Fibroblast of lung (primary cell): ENCODE data around the gene RSRP1. TPM values are rescaled to one million over a fixed set of nuclear protein-coding genes. Genes with fewer than 3 reads are reported as not detected.
A peak's percentile ranks its signal among the peaks of the same experiment; 100 is the strongest.
"Not testable (repeated sequence)": the region's sequence is repeated elsewhere in the genome, so short reads cannot be mapped to it uniquely, and the experiment has no call there.

Experiments
- DNase-seq, 2 donors: peaks; one replicate each; pipeline versions ENCODE4 v3.0.0 to v3.0.0-alpha.2; 2010; ENCODE audit warnings: low read depth in 2 of 2
- H2AFZ ChIP-seq: 2 replicates; pipeline ENCODE4 v1.5.1; 2012; ENCODE audit warnings: low read length, control low read depth, inconsistent platforms
- H3K27ac ChIP-seq: 2 replicates; pipeline ENCODE4 v1.5.1; 2011; ENCODE audit warnings: low read length, control low read depth; ENCODE audit not compliant: insufficient read depth
- H3K27me3 ChIP-seq: 2 replicates; pipeline ENCODE4 v1.5.1; 2011; ENCODE audit warnings: mild to moderate bottlenecking, low read length; ENCODE audit not compliant: control insufficient read depth, insufficient read depth
- H3K36me3 ChIP-seq: 2 replicates; pipeline ENCODE4 v1.5.1; 2011; ENCODE audit warnings: low read length; ENCODE audit not compliant: control insufficient read depth, insufficient read depth
- H3K4me1 ChIP-seq: 2 replicates; pipeline ENCODE4 v1.5.1; 2011; ENCODE audit warnings: low read length; ENCODE audit not compliant: control insufficient read depth, insufficient read depth; ENCODE audit errors: extremely low read depth
- H3K4me2 ChIP-seq: 2 replicates; pipeline ENCODE4 v1.5.1; 2011; ENCODE audit warnings: low read length, control low read depth; ENCODE audit not compliant: insufficient read depth; ENCODE audit errors: extremely low read depth
- H3K4me3 ChIP-seq, 4 experiments: fragments of 200-600 bp in 1 of 4; sonication (generic) in 1 of 4; replicated peaks in 1 of 4; 2 replicates each; pipeline ENCODE4 v1.5.1; 2011 to 2016; ENCODE audit warnings: low read length in 4 of 4, low read depth in 3 of 4, mild to moderate bottlenecking in 3 of 4, control low read depth in 2 of 4, inconsistent platforms in 1 of 4, mixed read lengths in 1 of 4; ENCODE audit not compliant: insufficient read depth in 1 of 4; ENCODE audit errors: control extremely low read depth in 1 of 4
- H3K79me2 ChIP-seq: 2 replicates; pipeline ENCODE4 v1.5.1; 2012; ENCODE audit warnings: mild to moderate bottlenecking, low read length, inconsistent platforms; ENCODE audit not compliant: control insufficient read depth, insufficient read depth
- H3K9ac ChIP-seq: 2 replicates; pipeline ENCODE4 v1.5.1; 2011; ENCODE audit warnings: mild to moderate bottlenecking, low read length, control low read depth; ENCODE audit not compliant: insufficient read depth
- H3K9me3 ChIP-seq: 2 replicates; pipeline ENCODE4 v1.5.1; 2012; ENCODE audit warnings: low read depth, low read length; ENCODE audit not compliant: control insufficient read depth, insufficient read depth
- H4K20me1 ChIP-seq: 2 replicates; pipeline ENCODE4 v1.5.1; 2011; ENCODE audit warnings: low read length; ENCODE audit not compliant: control insufficient read depth, insufficient read depth; ENCODE audit errors: extremely low read depth
- EZH2 ChIP-seq: IDR thresholded peaks from 2 replicates; pipeline ENCODE4 v1.5.1; 2012; ENCODE audit warnings: low read length, control low read depth, mild to moderate bottlenecking; ENCODE audit errors: missing control alignments
- polyA plus RNA-seq, 2 donors: library from polyadenylated mRNA; depleted of rRNA in 1 of 2; stranded (reverse) in 1 of 2; unstranded in 1 of 2; fragments of >200 nt; gene quantifications; 2 replicates each; pipeline ENCODE4 v1.2.1, GENCODE V29; 2011 to 2012; ENCODE audit warnings: missing spikeins in 1 of 2
- total RNA-seq: library from RNA; depleted of rRNA; stranded (reverse); fragments of >200 nt; gene quantifications from 2 replicates; pipeline ENCODE4 v1.2.1, GENCODE V29; 2014
- TF ChIP-seq, protein P1 (sequence below), 2 donors: IDR thresholded peaks in 1 of 2; conservative IDR thresholded peaks in 1 of 2; 1 replicate in 1 of 2; 2 replicates in 1 of 2; pipeline ENCODE4 v1.5.1; 2011 to 2012; ENCODE audit warnings: low read length in 2 of 2, control low read depth in 1 of 2, inconsistent platforms in 1 of 2, low read depth in 1 of 2, mild to moderate bottlenecking in 1 of 2

The RSRP1 gene
- total and polyA plus RNA-seq, 2 donors (not counting 1 experiment from before 2014, with no cell fraction given) = 37.9 to 123 TPM

DNA sequence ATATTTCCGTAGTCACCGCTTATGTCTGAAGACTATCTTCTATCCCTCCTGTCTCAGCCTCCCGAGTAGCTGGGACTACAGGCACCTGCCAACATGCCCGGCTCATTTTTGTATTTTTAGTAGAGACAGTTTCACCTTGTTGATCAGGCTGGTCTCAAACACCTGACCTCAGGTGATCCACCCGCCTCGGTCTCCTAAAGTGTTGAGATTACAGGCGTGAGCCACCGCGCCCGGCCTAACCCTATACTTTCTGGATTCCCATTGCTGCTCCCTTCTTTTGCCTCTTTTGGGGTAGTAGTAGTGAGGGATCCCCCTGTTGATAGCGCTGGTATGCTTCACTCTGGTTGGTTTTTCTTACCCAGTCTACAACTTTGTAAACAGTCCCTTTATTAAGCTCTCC, 9.2 kb downstream of the RSRP1 start:
- Histone ChIP-seq H3K4me3 (no peak overlapping the region), H3K4me1 (peaks cover 13% of the 10 kb centered on the region), H2AFZ (no peak overlapping the region), H3K27ac (no peak overlapping the region), H4K20me1 (no peaks in the 10 kb centered on the region), H3K36me3 (peaks cover 4% of the 10 kb centered on the region), H3K4me2 (no peak overlapping the region), H3K9ac (no peak overlapping the region), H3K9me3 (no peaks in the 10 kb centered on the region), H3K79me2 (peaks cover 11% of the 10 kb centered on the region), H3K27me3 (no peaks in the 10 kb centered on the region)
- TF ChIP-seq EZH2 = no peak
- TF ChIP-seq, protein P1, sequence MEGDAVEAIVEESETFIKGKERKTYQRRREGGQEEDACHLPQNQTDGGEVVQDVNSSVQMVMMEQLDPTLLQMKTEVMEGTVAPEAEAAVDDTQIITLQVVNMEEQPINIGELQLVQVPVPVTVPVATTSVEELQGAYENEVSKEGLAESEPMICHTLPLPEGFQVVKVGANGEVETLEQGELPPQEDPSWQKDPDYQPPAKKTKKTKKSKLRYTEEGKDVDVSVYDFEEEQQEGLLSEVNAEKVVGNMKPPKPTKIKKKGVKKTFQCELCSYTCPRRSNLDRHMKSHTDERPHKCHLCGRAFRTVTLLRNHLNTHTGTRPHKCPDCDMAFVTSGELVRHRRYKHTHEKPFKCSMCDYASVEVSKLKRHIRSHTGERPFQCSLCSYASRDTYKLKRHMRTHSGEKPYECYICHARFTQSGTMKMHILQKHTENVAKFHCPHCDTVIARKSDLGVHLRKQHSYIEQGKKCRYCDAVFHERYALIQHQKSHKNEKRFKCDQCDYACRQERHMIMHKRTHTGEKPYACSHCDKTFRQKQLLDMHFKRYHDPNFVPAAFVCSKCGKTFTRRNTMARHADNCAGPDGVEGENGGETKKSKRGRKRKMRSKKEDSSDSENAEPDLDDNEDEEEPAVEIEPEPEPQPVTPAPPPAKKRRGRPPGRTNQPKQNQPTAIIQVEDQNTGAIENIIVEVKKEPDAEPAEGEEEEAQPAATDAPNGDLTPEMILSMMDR (conservative IDR thresholded peaks at IDR 0.05 in 1 of 2, IDR thresholded peaks at IDR 0.05 in 1 of 2; ENCODE audit: low read depth in 1 of 2, low read length in 2 of 2) = no peak
- DNase-seq = no peak

DNA sequence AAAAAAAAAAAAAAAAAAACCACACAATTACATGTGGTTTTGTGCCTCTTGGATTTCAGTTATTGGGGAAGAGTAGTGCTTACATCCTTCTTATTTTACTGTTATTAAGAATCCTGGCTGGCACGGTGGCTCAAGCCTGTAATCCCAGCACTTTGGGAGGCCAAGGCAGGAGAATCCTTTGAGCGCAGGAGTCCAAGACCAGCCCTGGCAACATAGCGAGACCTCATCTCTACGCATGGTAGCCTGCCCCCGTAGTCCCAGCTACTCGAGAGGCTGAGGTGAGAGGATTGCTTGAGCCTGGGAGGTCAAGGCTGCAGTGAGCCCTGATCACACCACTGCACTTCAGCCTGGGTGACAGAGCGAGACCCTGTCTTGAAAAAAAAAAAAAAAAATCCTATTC, 11.0 kb downstream of the RSRP1 start:
- not testable (repeated sequence) for H3K36me3 ChIP-seq, H3K9ac ChIP-seq, H2AFZ ChIP-seq, H3K27me3 ChIP-seq, H3K27ac ChIP-seq, H3K9me3 ChIP-seq, H4K20me1 ChIP-seq, DNase-seq, H3K4me2 ChIP-seq, H3K4me3 ChIP-seq
- Histone ChIP-seq H3K4me1 (peaks cover 15% of the 10 kb centered on the region), H3K79me2 (peaks cover 22% of the 10 kb centered on the region)

DNA sequence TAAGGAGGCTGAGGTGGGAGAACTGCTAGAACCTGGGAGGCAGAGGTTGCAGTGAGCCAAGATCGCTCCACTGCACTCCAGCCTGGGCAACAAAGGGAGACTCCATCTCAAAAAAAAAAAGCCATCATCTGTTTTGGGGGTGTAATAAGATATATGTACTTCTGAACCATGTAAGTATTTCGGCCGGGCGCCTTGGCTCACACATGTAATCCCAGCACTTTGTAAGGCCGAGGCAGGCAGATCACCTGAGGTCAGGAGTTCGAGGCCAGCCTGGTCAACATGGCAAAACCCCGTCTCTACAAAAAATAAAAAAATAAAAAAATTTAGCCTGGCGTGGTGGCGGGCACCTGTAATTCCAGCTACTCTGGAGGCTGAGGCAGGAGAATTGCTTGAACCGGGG, 11.8 kb downstream of the RSRP1 start:
- peaks cover 27% of the 10 kb centered on the region for H3K79me2 ChIP-seq
- not testable (repeated sequence) for H4K20me1 ChIP-seq, DNase-seq, H3K36me3 ChIP-seq, H2AFZ ChIP-seq, H3K4me3 ChIP-seq, H3K9me3 ChIP-seq, H3K9ac ChIP-seq, H3K27me3 ChIP-seq, H3K4me2 ChIP-seq, H3K27ac ChIP-seq
- peaks cover 16% of the 10 kb centered on the region for H3K4me1 ChIP-seq

DNA sequence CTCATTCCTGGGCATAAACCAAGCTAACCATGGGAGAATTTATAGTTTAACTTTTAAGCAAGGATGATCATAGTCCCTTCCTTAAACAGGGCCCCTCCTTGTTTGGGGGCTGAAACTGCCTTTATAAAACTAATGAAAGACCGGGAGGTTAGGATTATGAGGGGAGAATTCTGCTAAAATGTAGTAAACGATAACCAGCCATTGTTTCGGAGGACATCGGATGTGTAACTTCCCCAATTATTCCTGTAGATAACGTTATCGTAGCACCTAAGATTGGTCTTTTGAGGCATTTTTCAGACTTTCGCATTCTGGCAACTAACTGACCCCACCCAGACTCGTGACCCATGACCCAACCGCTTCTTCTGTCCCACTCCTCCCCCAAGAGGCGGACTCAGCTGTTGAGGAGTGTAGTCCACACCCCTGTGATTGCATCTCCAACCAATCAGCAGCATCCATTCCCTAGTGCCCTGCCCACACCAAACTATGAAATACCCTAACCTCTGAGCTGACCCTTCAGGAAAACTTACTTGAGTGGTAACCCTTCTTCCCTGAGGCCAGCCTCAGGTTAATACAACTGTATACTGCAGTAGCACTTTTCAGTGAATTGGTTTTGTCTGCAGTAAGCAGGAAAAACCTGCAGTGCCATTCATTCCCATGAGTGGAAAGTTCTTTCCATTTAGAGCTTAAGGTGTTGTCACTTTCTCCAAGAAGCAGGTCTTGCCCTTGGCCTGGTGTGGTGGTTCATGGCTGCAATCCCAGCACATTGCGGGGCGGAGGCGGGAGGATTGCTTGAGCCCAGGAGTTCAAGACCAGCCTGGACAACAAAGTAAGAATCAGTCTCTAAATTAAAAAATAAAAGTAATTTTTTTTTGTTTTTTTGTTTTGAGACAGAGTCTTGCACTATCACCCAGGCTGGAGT, 14.1 kb downstream of the RSRP1 start:
- DNase-seq = peak; percentile 82 to 89
- H3K4me2 ChIP-seq = peak overlapping the region; percentile 90
- H3K9ac ChIP-seq = peak overlapping the region; percentile 74
- H3K79me2 ChIP-seq = peaks cover 27% of the 10 kb centered on the region
- peak overlapping the region; percentile 35 for H2AFZ ChIP-seq
- peak overlapping the region; percentile 98 for H3K27ac ChIP-seq
- H3K36me3 ChIP-seq = peaks cover 2% of the 10 kb centered on the region
- H4K20me1 ChIP-seq = no peaks in the 10 kb centered on the region
- no peaks in the 10 kb centered on the region for H3K27me3 ChIP-seq
- no peaks in the 10 kb centered on the region for H3K9me3 ChIP-seq
- H3K4me1 ChIP-seq = peaks cover 9% of the 10 kb centered on the region
- peak overlapping the region; percentile 60 to 99 (median 84) for H3K4me3 ChIP-seq
- no peak for TF ChIP-seq EZH2
- TF ChIP-seq, protein P1 (conservative IDR thresholded peaks at IDR 0.05 in 1 of 2, IDR thresholded peaks at IDR 0.05 in 1 of 2; ENCODE audit: low read depth in 1 of 2, low read length in 2 of 2) = no peak
